Liver (tissue), 9 donors: Measurements from ENCODE around the gene HPS5. TPM values are rescaled to one million over a fixed set of nuclear protein-coding genes. Genes with fewer than 3 reads are reported as not detected.
"Not testable (repeated sequence)": the region's sequence is repeated elsewhere in the genome, so short reads cannot be mapped to it uniquely, and the experiment has no call there.

Source experiments
- DNase-seq: peaks from one replicate; pipeline ENCODE4 v3.0.0-alpha.2; 2017; ENCODE audit warnings: low spot score
- H3K27ac ChIP-seq, 2 donors: one replicate each; pipeline ENCODE4 v1.7.0; 2013; ENCODE audit warnings: inconsistent platforms in 2 of 2, low read length in 2 of 2, control low read depth in 1 of 2, low read depth in 1 of 2, mild to moderate bottlenecking in 1 of 2
- H3K27me3 ChIP-seq, 4 donors: one replicate each; pipeline versions ENCODE4 v1.6.1 to v1.7.0; 2013; ENCODE audit warnings: low read length in 3 of 4, inconsistent platforms in 1 of 4, mild to moderate bottlenecking in 1 of 4, moderate library complexity in 1 of 4; ENCODE audit not compliant: control insufficient read depth in 4 of 4, insufficient read depth in 4 of 4
- H3K36me3 ChIP-seq, 4 donors: one replicate each; pipeline versions ENCODE4 v1.6.1 to v1.7.0; 2013; ENCODE audit warnings: low read length in 3 of 4, mild to moderate bottlenecking in 3 of 4, low read depth in 1 of 4, moderate library complexity in 1 of 4; ENCODE audit not compliant: control insufficient read depth in 4 of 4, insufficient read depth in 3 of 4
- H3K4me1 ChIP-seq, 4 donors: one replicate each; pipeline versions ENCODE4 v1.6.1 to v1.7.0; 2013; ENCODE audit warnings: low read length in 3 of 4, mild to moderate bottlenecking in 3 of 4, moderate library complexity in 1 of 4; ENCODE audit not compliant: control insufficient read depth in 4 of 4, insufficient read depth in 4 of 4
- H3K4me3 ChIP-seq, 3 donors: one replicate each; pipeline versions ENCODE4 v1.6.1 to v1.7.0; 2013; ENCODE audit warnings: low read length in 3 of 3, control low read depth in 1 of 3, low read depth in 1 of 3, mild to moderate bottlenecking in 1 of 3
- H3K9ac ChIP-seq, 2 donors: one replicate each; pipeline ENCODE4 v1.7.0; 2013; ENCODE audit warnings: low read length in 2 of 2, mild to moderate bottlenecking in 2 of 2, moderate library complexity in 2 of 2, control low read depth in 1 of 2, low read depth in 1 of 2
- H3K9me3 ChIP-seq, 4 donors: one replicate each; pipeline versions ENCODE4 v1.6.1 to v1.7.0; 2013; ENCODE audit warnings: low read length in 3 of 4; ENCODE audit not compliant: control insufficient read depth in 4 of 4
- ATF3 ChIP-seq: IDR thresholded peaks from 2 replicates; pipeline ENCODE4 v1.6.1; 2016; ENCODE audit warnings: antibody characterized with exemption
- EGR1 ChIP-seq, 2 donors: IDR thresholded peaks; 2 replicates each; pipeline ENCODE4 v1.6.1; 2016 to 2018; ENCODE audit warnings: antibody characterized with exemption in 2 of 2, low read depth in 2 of 2
- FOXA1 ChIP-seq: IDR thresholded peaks from 2 replicates; pipeline ENCODE4 v1.6.1; 2016; ENCODE audit warnings: antibody characterized with exemption
- FOXA2 ChIP-seq: IDR thresholded peaks from 2 replicates; pipeline ENCODE4 v1.6.1; 2016; ENCODE audit warnings: antibody characterized with exemption
- GABPA ChIP-seq, 2 donors: IDR thresholded peaks in 1 of 2; conservative IDR thresholded peaks in 1 of 2; 2 replicates each; pipeline ENCODE4 v1.6.1; 2016; ENCODE audit warnings: antibody characterized with exemption in 2 of 2, mild to moderate bottlenecking in 1 of 2, moderate library complexity in 1 of 2
- HNF4A ChIP-seq, 2 donors: conservative IDR thresholded peaks; 2 replicates each; pipeline ENCODE4 v1.6.1; 2016; ENCODE audit warnings: antibody characterized with exemption in 2 of 2, mild to moderate bottlenecking in 2 of 2
- HNF4G ChIP-seq: IDR thresholded peaks from 2 replicates; pipeline ENCODE4 v1.6.1; 2016; ENCODE audit warnings: antibody characterized with exemption
- JUND ChIP-seq, 2 donors: IDR thresholded peaks; 2 replicates each; pipeline ENCODE4 v1.6.1; 2016; ENCODE audit warnings: antibody characterized with exemption in 2 of 2
- NR2F2 ChIP-seq: IDR thresholded peaks from 2 replicates; pipeline ENCODE4 v1.6.1; 2016; ENCODE audit warnings: antibody characterized with exemption
- RAD21 ChIP-seq, 2 donors: IDR thresholded peaks; 2 replicates each; pipeline ENCODE4 v1.6.1; 2016; ENCODE audit warnings: antibody characterized with exemption in 2 of 2, mild to moderate bottlenecking in 2 of 2
- RXRA ChIP-seq, 2 donors: IDR thresholded peaks; 2 replicates each; pipeline ENCODE4 v1.6.1; 2017 to 2018; ENCODE audit warnings: antibody characterized with exemption in 2 of 2, mild to moderate bottlenecking in 1 of 2
- SP1 ChIP-seq: IDR thresholded peaks from 2 replicates; pipeline ENCODE4 v1.6.1; 2018; ENCODE audit warnings: antibody characterized with exemption, mild to moderate bottlenecking
- TAF1 ChIP-seq: conservative IDR thresholded peaks from 2 replicates; pipeline ENCODE4 v1.6.1; 2016; ENCODE audit warnings: antibody characterized with exemption, mild to moderate bottlenecking
- YY1 ChIP-seq: IDR thresholded peaks from 2 replicates; pipeline ENCODE4 v1.6.1; 2016; ENCODE audit warnings: antibody characterized with exemption, mild to moderate bottlenecking
- ZBTB33 ChIP-seq: IDR thresholded peaks from 2 replicates; pipeline ENCODE4 v1.6.1; 2016; ENCODE audit warnings: antibody characterized with exemption
- WGBS: extraction: QIAGEN DNeasy Blood & Tissue Kit; methylation state at CpG from one replicate; pipeline ENCODE4 v1.1.7; 2013; 5-methylcytosine and 5-hydroxymethylcytosine counted together
- polyA plus RNA-seq, 2 donors: library from polyadenylated mRNA; stranded (reverse) in 1 of 2; unstranded in 1 of 2; fragments of 200-250 nt in 1 of 2; fragments of >200 nt in 1 of 2; fragmentation: Nextera tagmentation in 1 of 2; extraction: Ambion mirVana in 1 of 2; gene quantifications; one replicate each; pipeline versions ENCODE4 v1.2.1 to v1.2.3, GENCODE V29; 2013 to 2015
- total RNA-seq, 2 donors: library from RNA; depleted of rRNA; stranded (reverse); fragments of >200 nt; gene quantifications; one replicate each; pipeline ENCODE4 v1.2.3, GENCODE V29; 2014
- TF ChIP-seq, protein P1 (sequence below): IDR thresholded peaks from 2 replicates; pipeline ENCODE4 v1.6.1; 2016; ENCODE audit warnings: antibody characterized with exemption, mild to moderate bottlenecking
- TF ChIP-seq, protein P2 (sequence below): IDR thresholded peaks from 2 replicates; pipeline ENCODE4 v1.6.1; 2016; ENCODE audit warnings: antibody characterized with exemption
- donor health status: healthy.
- donor health status: healthy.
- donor health status: healthy.
- donor health status: healthy.
- donor health status: healthy.

HPS5 gene
- total and polyA plus RNA-seq, 4 donors, result 15.7 to 134 (median 24.2) TPM

GRCh38 chr11:18262681-18263350, 59.1 kb downstream of the HPS5 start:
- not testable (repeated sequence) for DNase-seq, H3K9ac ChIP-seq, H3K27ac ChIP-seq, H3K36me3 ChIP-seq, H3K27me3 ChIP-seq, H3K4me3 ChIP-seq, H3K9me3 ChIP-seq
- peaks cover 9 to 23% (median 18%) of the 10 kb centered on the region in 4 donors for H3K4me1 ChIP-seq
- 55% methylated on average over 8 of the region's 8 CpGs for WGBS
- peak; percentile 20 for TF ChIP-seq YY1
- TF ChIP-seq HNF4A (conservative IDR thresholded peaks at IDR 0.05), result peak; percentile 17 to 21
- TF ChIP-seq JUND (IDR thresholded peaks at IDR 0.05), result peak in 1 of 2 donors; percentile 10
- TF ChIP-seq RXRA (IDR thresholded peaks at IDR 0.05), result peak in 1 of 2 donors; percentile 36

DNA sequence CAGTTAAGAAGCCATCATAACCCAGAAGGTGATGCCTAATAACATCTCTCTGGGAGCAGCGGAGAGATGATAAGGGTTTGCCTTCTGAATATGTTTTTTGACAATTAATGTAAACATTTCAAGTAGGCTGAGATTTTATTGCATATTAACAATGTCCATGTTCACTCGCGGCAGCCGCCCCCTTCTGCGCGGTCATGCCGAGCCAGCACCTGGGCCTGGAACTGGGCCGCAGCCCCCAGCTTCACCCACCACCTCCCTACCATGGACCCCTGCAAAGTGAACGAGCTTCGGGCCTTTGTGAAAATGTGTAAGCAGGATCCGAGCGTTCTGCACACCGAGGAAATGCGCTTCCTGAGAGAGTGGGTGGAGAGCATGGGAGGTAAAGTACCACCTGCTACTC, 60.2 kb downstream of the HPS5 start:
- 98% methylated on average over 14 of the region's 14 CpGs for WGBS
- Histone ChIP-seq H3K9ac (no peak overlapping the region), H3K36me3 (no peaks in the 10 kb centered on the region), H3K4me3 (no peak overlapping the region), H3K27ac (no peak overlapping the region), H3K27me3 (no peaks in the 10 kb centered on the region), H3K4me1 (peaks cover 12 to 29% (median 20%) of the 10 kb centered on the region in 4 donors), H3K9me3 (no peaks in the 10 kb centered on the region)
- TF ChIP-seq, protein P1, sequence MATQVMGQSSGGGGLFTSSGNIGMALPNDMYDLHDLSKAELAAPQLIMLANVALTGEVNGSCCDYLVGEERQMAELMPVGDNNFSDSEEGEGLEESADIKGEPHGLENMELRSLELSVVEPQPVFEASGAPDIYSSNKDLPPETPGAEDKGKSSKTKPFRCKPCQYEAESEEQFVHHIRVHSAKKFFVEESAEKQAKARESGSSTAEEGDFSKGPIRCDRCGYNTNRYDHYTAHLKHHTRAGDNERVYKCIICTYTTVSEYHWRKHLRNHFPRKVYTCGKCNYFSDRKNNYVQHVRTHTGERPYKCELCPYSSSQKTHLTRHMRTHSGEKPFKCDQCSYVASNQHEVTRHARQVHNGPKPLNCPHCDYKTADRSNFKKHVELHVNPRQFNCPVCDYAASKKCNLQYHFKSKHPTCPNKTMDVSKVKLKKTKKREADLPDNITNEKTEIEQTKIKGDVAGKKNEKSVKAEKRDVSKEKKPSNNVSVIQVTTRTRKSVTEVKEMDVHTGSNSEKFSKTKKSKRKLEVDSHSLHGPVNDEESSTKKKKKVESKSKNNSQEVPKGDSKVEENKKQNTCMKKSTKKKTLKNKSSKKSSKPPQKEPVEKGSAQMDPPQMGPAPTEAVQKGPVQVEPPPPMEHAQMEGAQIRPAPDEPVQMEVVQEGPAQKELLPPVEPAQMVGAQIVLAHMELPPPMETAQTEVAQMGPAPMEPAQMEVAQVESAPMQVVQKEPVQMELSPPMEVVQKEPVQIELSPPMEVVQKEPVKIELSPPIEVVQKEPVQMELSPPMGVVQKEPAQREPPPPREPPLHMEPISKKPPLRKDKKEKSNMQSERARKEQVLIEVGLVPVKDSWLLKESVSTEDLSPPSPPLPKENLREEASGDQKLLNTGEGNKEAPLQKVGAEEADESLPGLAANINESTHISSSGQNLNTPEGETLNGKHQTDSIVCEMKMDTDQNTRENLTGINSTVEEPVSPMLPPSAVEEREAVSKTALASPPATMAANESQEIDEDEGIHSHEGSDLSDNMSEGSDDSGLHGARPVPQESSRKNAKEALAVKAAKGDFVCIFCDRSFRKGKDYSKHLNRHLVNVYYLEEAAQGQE, result no peak
- no peak for TF ChIP-seq HNF4A (conservative IDR thresholded peaks at IDR 0.05)
- TF ChIP-seq ZBTB33, result no peak
- no peak for TF ChIP-seq RAD21 (IDR thresholded peaks at IDR 0.05)
- TF ChIP-seq, protein P2, sequence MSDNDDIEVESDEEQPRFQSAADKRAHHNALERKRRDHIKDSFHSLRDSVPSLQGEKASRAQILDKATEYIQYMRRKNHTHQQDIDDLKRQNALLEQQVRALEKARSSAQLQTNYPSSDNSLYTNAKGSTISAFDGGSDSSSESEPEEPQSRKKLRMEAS, result no peak
- no peak for DNase-seq

- peaks cover 8 to 29% (median 14%) of the 10 kb centered on the region in 4 donors for H3K4me1 ChIP-seq
- H3K27me3 ChIP-seq, result no peaks in the 10 kb centered on the region
- no peaks in the 10 kb centered on the region for H3K36me3 ChIP-seq
- H3K27ac ChIP-seq, result peak overlapping the region; percentile 67 to 88
- no peaks in the 10 kb centered on the region for H3K9me3 ChIP-seq
- H3K9ac ChIP-seq, result no peak overlapping the region
- no peak overlapping the region for H3K4me3 ChIP-seq
- DNase-seq, result no peak
- TF ChIP-seq SP1, result peak; percentile 90
- TF ChIP-seq FOXA2, result peak; percentile 29
- peak; percentile 87 for TF ChIP-seq ZBTB33
- TF ChIP-seq HNF4A (conservative IDR thresholded peaks at IDR 0.05), result peak; percentile 95 to 97
- TF ChIP-seq YY1, result peak; percentile 93
- TF ChIP-seq HNF4G, result peak; percentile 60
- no peak for TF ChIP-seq ATF3
- peak in 1 of 2 donors; percentile 68 for TF ChIP-seq GABPA (IDR thresholded peaks at IDR 0.05 in 1 of 2, conservative IDR thresholded peaks at IDR 0.05 in 1 of 2)
- peak; percentile 39 to 51 for TF ChIP-seq RAD21 (IDR thresholded peaks at IDR 0.05)
- TF ChIP-seq RXRA (IDR thresholded peaks at IDR 0.05), result peak; percentile 86 to 96
- TF ChIP-seq NR2F2, result no peak
- TF ChIP-seq EGR1 (IDR thresholded peaks at IDR 0.05; ENCODE audit: low read depth in 2 of 2), result peak in 1 of 2 donors; percentile 59
- TF ChIP-seq JUND (IDR thresholded peaks at IDR 0.05), result peak; percentile 81 to 89
- TF ChIP-seq TAF1, result no peak
- no peak for TF ChIP-seq FOXA1
These were observed 62.7 kb downstream of the HPS5 start for GRCh38 chr11:18259259-18259658.
